OCI-LY1 (cell line): ENCODE data around the gene BRCA2.

Experiments used
- EZH2 ChIP-seq: fragments of 200-600 bp; sonication (generic), shearing (Covaris generic); IDR thresholded peaks from 2 replicates; pipeline ENCODE4 v1.8.0; 2017; ENCODE audit warnings: borderline replicate concordance, mixed run types, mild to moderate bottlenecking, antibody characterized with exemption, low read length, moderate library complexity, mixed read lengths
- TF ChIP-seq, protein P1 (sequence below): fragments of 200-600 bp; sonication (generic), shearing (Covaris generic); IDR thresholded peaks from 2 replicates; pipeline ENCODE4 v1.5.1; 2017; ENCODE audit warnings: mild to moderate bottlenecking, antibody characterized with exemption, low read length, moderate library complexity, mixed read lengths

DNA sequence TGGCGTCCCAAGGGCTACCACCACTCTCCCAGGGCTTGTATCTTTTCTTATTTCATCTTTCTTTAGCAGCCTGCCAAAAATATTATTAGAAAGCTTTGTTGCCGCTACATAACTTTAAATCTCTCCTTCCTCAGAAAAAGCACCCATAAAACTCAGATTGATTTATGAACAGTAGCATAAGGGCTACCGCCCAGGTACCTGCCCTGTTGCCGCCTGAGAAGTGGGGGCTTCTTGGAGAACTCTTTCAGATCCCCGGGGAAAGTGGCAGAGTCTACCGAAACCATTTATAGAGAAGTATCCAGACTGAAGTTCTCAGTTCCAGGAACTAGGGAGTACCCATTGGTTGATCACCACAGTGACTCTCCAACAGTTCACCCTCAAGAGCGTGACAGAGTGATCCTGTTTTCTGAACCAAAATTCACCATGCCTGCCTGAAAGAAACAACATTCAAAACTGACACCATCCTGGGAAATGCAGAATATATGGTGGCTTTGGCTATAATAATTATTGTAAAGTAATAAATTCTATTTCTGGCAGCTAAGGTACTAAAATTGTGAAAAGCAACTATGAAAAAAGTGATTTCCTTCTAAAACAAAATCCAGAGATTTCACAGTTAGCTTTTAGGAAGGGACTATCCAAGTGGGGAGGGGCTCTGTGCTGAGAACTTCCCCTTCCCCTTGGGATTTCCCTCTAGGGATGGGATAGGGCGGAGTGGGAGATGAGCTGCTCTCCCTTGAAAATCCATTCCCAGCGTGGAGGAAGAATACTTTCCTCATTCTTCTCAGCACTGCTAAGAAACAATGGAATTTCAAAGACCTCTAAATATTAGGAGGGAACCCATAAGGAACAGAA lies 113.5 kb downstream of the BRCA2 start:
- TF ChIP-seq, protein P1, sequence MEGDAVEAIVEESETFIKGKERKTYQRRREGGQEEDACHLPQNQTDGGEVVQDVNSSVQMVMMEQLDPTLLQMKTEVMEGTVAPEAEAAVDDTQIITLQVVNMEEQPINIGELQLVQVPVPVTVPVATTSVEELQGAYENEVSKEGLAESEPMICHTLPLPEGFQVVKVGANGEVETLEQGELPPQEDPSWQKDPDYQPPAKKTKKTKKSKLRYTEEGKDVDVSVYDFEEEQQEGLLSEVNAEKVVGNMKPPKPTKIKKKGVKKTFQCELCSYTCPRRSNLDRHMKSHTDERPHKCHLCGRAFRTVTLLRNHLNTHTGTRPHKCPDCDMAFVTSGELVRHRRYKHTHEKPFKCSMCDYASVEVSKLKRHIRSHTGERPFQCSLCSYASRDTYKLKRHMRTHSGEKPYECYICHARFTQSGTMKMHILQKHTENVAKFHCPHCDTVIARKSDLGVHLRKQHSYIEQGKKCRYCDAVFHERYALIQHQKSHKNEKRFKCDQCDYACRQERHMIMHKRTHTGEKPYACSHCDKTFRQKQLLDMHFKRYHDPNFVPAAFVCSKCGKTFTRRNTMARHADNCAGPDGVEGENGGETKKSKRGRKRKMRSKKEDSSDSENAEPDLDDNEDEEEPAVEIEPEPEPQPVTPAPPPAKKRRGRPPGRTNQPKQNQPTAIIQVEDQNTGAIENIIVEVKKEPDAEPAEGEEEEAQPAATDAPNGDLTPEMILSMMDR: no peak
- TF ChIP-seq EZH2: no peak
